SJCRH30 (cell line): ENCODE results near the gene RRP7A. TPM values are rescaled to one million over a fixed set of nuclear protein-coding genes. Genes with fewer than 3 reads are reported as not detected.
"Not testable (repeated sequence)": the region's sequence is repeated elsewhere in the genome, so short reads cannot be mapped to it uniquely, and the experiment has no call there.

Experiments
- DNase-seq, 2 experiments: peaks; one replicate each; pipeline ENCODE4 v3.0.0-alpha.2; 2015 to 2020
- H3K27ac ChIP-seq: fragments of 250-450 bp; sonication (Bioruptor Pico); 2 replicates; pipeline ENCODE4 v1.5.1; 2020; ENCODE audit warnings: mild to moderate bottlenecking, moderate library complexity
- H3K27me3 ChIP-seq: fragments of 250-450 bp; sonication (Bioruptor Pico); 2 replicates; pipeline ENCODE4 v1.5.1; 2020; ENCODE audit warnings: mild to moderate bottlenecking, moderate library complexity
- H3K36me3 ChIP-seq: fragments of 250-450 bp; sonication (Bioruptor Pico); 2 replicates; pipeline ENCODE4 v1.5.1; 2020; ENCODE audit warnings: mild to moderate bottlenecking, moderate library complexity
- H3K4me1 ChIP-seq: fragments of 250-450 bp; sonication (Bioruptor Pico); 2 replicates; pipeline ENCODE4 v1.5.1; 2020; ENCODE audit warnings: mild to moderate bottlenecking, moderate library complexity
- H3K4me3 ChIP-seq: fragments of 250-450 bp; sonication (Bioruptor Pico); 2 replicates; pipeline ENCODE4 v1.5.1; 2020; ENCODE audit warnings: mild to moderate bottlenecking, moderate library complexity
- H3K9me3 ChIP-seq: fragments of 250-450 bp; sonication (Bioruptor Pico); replicated peaks from 2 replicates; pipeline ENCODE4 v1.5.1; 2020; ENCODE audit warnings: mild to moderate bottlenecking, moderate library complexity
- total RNA-seq: library from RNA; depleted of rRNA; stranded (reverse); fragments of >200 nt; shearing (Covaris generic); gene quantifications from 2 replicates; pipeline ENCODE4 v1.2.3, GENCODE V29; 2014

Gene RRP7A
- total RNA-seq, 1 experiment from 2014 or later, result 31.7 TPM

DNA sequence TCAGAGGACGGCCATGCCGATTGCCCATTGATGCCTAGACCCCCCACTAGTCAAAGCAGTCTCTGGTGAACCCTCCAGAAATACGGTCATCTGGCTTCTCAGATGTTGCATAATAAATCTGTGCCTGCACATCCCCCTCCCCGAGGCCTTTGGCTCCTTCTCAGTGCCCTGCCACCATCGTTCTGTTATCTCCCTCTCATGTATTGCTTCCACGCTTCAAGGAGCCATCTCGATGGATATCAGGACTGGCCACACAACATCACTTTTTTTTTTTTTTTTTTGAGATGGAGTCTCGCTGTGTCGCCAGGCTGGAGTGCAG lies 1.6 kb upstream of the RRP7A start:
- Histone ChIP-seq H3K27me3 (no peaks in the 10 kb centered on the region), H3K4me3 (no peak overlapping the region), H3K36me3 (peaks cover 9% of the 10 kb centered on the region; the same call in 1 of the 2 replicates), H3K27ac (peak overlapping the region; percentile 72; the same call in 1 of the 2 replicates), H3K9me3 (no peaks in the 10 kb centered on the region), H3K4me1 (peaks cover 13% of the 10 kb centered on the region; the same call in 1 of the 2 replicates)
- no peak for DNase-seq

DNA sequence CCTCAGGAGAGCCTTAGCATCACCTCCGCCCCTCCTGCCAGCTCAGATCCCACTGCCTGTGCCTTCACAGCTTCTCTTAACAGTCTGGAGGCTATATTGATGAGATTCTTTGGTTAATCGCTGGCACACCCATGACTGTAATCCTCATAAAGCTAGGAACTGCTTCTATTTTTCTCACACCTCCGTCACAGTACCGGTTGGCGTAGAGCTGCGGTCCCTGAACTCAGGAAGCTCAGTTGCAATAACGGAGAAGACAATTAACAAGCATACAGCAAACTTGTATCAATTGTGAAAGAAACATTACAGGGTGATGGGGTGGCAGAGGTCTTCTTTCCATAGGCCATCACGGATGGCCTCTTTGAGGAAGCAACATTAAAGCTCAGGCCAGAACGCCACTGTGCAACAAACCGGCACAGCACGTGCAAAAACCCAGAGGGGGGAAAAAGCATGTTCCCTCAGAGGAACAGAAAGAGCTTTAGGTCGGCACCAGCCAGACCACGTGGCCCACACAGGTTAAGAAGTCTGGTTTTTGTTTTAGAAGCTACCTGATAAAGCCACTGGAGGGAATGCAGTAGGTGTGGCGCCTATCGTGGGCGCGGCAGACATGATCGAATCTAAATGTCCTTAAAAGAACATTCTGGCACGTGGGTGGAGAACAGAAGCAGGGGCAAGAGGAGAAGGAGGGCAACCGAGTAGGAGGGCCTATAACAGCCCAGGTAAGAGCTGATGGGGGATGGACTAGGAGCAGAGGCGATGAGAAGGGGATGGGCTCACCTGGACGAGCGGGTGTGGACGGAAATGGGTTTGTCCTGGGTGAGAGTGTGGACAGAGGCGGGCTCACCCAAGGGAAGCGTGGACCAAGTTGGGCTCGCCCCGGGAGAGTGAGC lies 715 bp downstream of the RRP7A start:
- not testable (repeated sequence) for H3K36me3 ChIP-seq, H3K27me3 ChIP-seq
- peak overlapping the region; percentile 72 for H3K27ac ChIP-seq

DNA sequence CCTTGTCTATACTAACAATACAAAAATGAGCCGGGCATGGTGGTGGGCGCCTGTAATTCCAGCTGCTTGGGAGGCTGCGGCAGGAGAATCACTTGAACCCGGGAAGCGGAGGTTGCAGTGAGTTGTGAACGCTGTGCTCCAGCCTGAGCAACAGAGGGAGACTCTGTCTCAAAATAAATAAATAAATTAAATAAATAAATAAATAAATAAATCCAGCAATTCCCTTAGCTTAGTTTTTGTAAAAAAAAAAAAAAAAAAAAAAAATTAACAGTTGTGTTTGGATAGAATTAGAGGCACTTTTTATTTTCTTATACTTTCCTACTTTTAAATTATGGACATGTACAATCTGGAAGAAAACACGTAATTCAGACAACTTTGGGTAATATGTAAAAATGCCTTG lies 2.5 kb downstream of the RRP7A start:
- H3K4me3 ChIP-seq, DNase-seq, H3K9me3 ChIP-seq, H3K27me3 ChIP-seq, H3K27ac ChIP-seq: not testable (repeated sequence)
- peaks cover 13% of the 10 kb centered on the region; the same call in 1 of the 2 replicates for H3K4me1 ChIP-seq
- peaks cover 13% of the 10 kb centered on the region; the same call in 1 of the 2 replicates for H3K36me3 ChIP-seq

More for the DNA sequence above, 715 bp downstream of the RRP7A start:
- not testable (repeated sequence) for DNase-seq, H3K9me3 ChIP-seq
- peaks cover 13% of the 10 kb centered on the region; the same call in 1 of the 2 replicates for H3K4me1 ChIP-seq
- H3K4me3 ChIP-seq, result peak overlapping the region; percentile 100

DNA sequence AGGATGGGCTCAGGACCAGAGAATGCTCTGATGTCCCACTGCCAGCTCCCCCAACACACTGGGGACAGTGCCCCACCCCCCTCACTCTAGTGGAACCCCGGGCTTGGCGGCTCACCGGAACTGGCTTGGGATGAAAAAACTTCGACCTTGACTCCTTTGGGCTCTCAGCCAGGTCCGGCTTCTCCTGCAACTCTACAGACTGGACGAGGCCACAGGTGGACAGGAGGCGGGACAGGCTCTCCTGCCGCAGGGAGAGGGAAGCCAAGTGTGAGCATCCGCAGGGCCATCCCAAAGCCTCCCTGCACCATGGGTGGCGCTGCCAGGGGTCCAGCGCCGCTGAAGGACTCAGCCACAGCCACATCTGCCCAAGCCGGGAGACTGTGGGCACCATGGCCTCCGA lies 3.7 kb downstream of the RRP7A start:
- H3K4me1 ChIP-seq, result peaks cover 10% of the 10 kb centered on the region; the same call in 1 of the 2 replicates
- no peaks in the 10 kb centered on the region for H3K27me3 ChIP-seq
- DNase-seq, result no peak
- H3K9me3 ChIP-seq, result no peaks in the 10 kb centered on the region
- H3K36me3 ChIP-seq, result peaks cover 19% of the 10 kb centered on the region; the same call in 1 of the 2 replicates
- H3K4me3 ChIP-seq, result no peak overlapping the region
- H3K27ac ChIP-seq, result no peak overlapping the region

DNA sequence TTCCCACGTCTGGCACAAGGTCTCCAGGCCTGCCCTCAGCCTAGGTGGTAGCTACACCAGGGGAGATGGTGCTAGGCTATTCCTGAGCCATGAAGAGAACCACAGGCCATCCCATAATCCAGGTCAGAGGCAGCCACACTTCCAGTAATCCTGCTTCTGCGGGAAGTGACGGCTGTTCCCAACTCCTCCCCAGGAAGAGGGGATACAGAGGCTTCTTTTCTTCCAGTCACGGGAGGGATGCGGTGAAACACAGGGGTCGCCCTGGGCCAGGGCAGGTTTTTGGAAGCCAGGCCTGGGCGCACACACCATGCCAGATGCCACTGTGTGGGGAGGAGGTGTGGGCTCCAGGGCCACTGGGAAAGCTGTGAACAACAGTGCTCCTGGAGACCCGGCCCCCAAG lies 4.3 kb downstream of the RRP7A start:
- not testable (repeated sequence) for H3K4me3 ChIP-seq, DNase-seq

DNA sequence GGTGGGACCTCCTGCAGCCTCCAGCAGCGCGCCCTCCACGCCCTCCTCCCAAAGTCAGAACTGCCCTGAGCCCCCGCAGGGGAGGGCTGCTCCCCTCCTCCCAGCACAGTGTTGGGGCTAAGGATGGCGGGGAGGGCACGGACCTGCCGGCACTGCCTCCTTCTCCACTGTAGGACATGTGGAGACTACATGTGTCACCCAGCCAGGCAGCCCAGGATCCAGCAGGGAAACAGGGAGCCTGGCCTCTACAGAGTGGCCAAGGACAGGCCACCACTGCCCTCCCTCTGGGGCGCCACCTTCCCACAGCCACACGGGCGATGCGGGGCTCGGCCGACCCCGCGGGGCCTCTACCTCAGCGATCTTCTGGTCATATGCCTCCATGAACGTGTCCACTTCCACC lies 5.3 kb downstream of the RRP7A start:
- H3K27me3 ChIP-seq, H3K4me1 ChIP-seq, H3K9me3 ChIP-seq, H3K27ac ChIP-seq, DNase-seq, H3K4me3 ChIP-seq: not testable (repeated sequence)
- H3K36me3 ChIP-seq, result peaks cover 19% of the 10 kb centered on the region; the same call in 1 of the 2 replicates

More for the DNA sequence above, 4.3 kb downstream of the RRP7A start:
- H3K9me3 ChIP-seq, H3K4me1 ChIP-seq, H3K27me3 ChIP-seq, H3K27ac ChIP-seq: not testable (repeated sequence)
- H3K36me3 ChIP-seq, result peaks cover 19% of the 10 kb centered on the region; the same call in 1 of the 2 replicates

DNA sequence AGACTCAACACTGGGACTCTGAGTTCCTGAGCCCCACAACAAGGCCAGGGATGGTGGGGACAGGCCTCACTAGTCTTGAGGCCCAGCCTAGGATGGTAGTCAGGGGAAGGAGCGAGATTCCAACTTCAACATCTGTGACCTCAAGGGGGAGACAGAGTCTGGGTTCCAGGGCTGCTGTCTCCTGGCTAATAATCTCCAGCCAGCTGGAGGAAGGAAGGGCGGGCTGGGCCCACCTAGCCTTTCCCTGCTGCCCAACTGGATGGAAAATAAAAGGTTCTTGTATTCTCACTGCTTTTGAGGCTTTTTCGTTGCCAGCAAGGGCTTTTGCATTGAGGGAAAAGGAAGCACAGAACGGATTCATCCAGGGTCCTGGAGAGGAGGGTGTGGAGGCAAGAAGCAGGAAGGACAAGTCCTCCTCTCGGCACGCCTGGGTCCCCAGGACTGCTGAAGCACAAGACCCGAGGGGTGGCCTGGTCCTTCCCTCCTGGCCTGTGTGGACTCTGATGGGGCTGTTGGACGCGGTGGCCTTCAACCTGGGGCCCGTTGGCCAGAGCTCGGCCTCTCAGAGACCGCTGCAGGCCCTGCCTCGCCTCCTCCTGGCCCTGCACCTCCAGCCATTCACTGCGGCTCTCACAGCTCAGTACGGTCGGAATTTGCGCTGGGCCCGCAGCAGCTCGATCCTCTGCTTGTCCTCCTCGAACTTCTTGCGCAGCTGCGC lies 7.2 kb downstream of the RRP7A start:
- H3K36me3 ChIP-seq, result peaks cover 16% of the 10 kb centered on the region; the same call in 1 of the 2 replicates
- H3K4me1 ChIP-seq, H3K4me3 ChIP-seq, H3K27me3 ChIP-seq, H3K9me3 ChIP-seq, H3K27ac ChIP-seq: not testable (repeated sequence)
- DNase-seq, result peak in 1 of 2 experiments; percentile 44

DNA sequence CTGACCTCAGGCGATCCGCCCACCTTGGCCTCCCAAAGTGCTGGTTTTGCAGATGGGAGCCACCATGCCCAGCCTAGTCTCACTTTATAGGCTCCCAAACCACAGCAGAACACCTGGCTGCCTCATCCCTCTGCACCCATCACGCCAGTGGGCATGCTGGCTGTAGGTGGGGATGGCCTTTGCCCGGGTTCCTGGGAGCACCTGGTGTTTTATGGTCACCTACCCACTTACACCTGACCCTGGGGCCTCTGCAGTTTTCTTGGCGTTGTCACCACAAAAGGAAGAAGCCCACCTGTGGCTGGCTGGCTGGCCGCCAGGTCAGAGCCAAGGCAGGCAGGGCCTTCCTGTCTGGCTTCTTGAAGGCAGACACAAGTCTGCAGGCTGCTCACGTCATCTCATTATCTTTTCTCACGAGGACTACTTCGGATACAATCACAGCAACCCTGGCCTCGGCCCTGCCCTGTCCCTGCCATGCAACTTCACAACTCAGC lies 8.2 kb downstream of the RRP7A start:
- Histone ChIP-seq H3K27ac (no peak overlapping the region), H3K4me3 (no peak overlapping the region), H3K4me1 (no peaks in the 10 kb centered on the region), H3K36me3 (peaks cover 10% of the 10 kb centered on the region; the same call in 1 of the 2 replicates), H3K27me3 (no peaks in the 10 kb centered on the region), H3K9me3 (no peaks in the 10 kb centered on the region)
- DNase-seq, result no peak

DNA sequence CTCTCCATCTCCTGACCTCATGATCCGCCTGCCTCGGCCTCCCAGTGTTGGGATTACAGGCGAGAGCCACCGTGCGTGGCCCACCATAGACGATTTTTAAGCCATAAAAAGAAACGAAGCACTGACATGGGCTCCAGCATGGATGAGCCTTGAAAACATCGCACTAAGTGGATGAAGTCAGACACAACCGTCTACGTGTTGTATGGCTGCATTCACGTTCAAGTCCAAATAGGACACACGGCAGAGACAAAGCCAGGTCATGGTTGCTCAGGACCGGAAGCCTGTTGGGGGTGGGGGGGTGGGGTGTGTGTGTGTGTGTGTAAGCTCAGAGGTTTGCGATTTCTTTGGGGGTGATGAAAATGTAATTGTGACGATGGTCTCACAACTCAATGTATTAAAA lies 10.0 kb downstream of the RRP7A start:
- H3K4me1 ChIP-seq, result no peaks in the 10 kb centered on the region
- no peak overlapping the region for H3K4me3 ChIP-seq
- H3K27me3 ChIP-seq, result no peaks in the 10 kb centered on the region
- no peak for DNase-seq
- H3K9me3 ChIP-seq, result no peaks in the 10 kb centered on the region
- no peak overlapping the region for H3K27ac ChIP-seq
- peaks cover 10% of the 10 kb centered on the region; the same call in 1 of the 2 replicates for H3K36me3 ChIP-seq

DNA sequence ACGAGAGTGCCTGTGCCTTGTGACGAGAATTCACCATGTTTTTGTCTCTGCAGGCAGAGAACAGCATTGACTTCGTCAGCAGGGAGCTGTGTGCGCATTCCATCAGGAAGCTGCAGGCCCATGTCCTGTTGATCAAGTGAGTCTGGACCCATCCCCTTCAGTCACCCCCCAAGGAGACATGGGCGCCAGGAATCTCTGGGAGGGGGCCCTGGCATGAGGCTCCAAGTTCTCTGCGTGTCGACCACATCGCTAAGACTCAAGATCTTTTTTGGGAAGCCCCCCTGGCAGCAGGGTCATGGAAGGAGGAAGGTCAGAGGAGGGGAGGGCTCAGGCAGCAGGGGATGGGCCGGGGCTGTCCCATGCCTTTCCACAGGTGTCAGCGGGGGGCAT lies 10.6 kb downstream of the RRP7A start:
- DNase-seq, H3K27ac ChIP-seq, H3K4me3 ChIP-seq, H3K4me1 ChIP-seq, H3K9me3 ChIP-seq, H3K27me3 ChIP-seq: not testable (repeated sequence)
- peaks cover 10% of the 10 kb centered on the region; the same call in 1 of the 2 replicates for H3K36me3 ChIP-seq

DNA sequence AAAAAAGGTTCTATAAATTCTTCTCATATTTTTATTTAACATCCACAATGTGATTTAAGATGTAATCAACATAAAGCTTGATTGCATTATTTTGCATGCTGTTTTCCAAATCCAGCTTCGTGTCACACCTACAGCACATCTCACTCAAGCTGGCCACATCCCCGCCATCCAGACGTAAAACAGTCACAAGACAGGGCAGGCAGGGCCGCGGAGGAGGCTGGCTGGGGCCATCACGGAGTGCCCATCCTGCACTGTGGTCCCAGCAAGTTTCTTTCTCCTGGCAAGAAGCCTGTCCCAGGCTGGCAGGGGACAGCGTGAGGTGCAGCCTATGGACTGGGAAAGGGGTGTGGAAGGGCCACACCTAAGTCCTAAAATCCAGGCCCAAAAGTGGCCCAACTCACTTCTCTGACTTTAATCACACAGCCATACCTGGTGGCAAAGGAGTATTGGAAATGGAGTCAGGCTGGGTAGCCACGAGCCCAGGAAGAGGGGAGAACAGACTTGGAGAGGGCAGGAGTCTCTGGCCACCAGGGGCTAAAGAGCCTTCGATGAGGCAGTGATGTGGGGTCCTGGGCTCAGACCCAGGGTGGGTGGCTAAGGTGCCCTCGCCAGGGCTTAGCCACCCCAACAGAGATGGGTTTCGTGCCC lies 11.1 kb downstream of the RRP7A start:
- not testable (repeated sequence) for H3K27ac ChIP-seq, H3K27me3 ChIP-seq, DNase-seq, H3K4me1 ChIP-seq, H3K4me3 ChIP-seq, H3K9me3 ChIP-seq
- peaks cover 10% of the 10 kb centered on the region; the same call in 1 of the 2 replicates for H3K36me3 ChIP-seq

DNA sequence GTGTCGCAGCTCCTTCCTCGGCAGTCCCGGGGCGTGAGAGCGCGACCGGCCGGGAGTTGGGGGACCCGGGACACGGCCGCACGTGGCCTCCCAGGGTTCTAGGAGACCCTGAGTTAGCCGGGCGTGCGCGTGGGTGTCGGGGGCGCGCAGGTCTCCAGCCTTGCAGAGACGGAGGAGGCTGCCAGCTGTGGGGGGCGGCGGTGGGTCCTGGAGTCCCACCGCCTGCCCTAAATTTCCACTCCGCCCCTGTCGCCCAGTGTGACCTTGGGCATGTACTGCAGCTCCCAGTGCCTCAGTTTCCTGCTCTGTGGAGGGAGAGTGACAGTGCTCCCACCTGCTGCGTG lies 18.8 kb downstream of the RRP7A start:
- no peak overlapping the region for H3K4me3 ChIP-seq
- no peak overlapping the region for H3K27ac ChIP-seq
- no peaks in the 10 kb centered on the region for H3K36me3 ChIP-seq
- no peaks in the 10 kb centered on the region for H3K9me3 ChIP-seq
- no peak for DNase-seq
- no peaks in the 10 kb centered on the region for H3K27me3 ChIP-seq
- H3K4me1 ChIP-seq, result peaks cover 3% of the 10 kb centered on the region; the same call in 1 of the 2 replicates

DNA sequence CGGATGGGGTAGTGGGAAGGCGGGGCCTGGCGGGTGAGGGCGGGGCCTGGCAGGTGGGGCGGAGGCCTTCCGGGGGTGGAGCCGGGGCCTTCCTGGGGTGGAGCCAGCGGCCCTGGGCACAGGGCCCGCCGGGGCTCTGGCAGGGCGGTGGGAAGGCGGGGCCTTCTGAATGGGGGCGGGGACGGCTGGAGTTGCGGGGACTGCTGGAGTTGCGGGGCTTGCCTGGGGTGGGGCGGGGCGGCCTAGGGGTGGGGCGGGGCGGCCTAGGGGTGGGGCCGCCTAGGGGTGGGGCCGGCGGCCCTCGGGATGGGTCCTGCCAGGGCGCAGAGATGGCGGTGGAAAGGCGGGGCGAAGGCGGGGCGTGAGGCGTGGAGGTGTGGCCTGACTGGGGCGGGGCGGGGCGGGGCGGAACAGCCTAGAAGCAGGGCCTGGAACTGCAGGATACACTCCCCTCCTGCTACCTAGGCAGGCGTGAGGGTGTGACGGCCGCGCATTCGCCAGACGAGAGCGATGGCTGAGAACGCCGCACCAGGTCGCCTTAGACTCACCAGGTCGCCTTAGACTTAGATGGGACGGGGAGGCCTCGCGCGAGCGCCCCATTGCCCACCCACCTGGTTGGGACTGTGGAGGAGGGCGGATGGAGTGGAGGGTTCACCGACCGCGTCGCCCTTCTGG lies 19.3 kb downstream of the RRP7A start:
- H3K9me3 ChIP-seq, result no peaks in the 10 kb centered on the region
- no peak for DNase-seq
- H3K27me3 ChIP-seq, result no peaks in the 10 kb centered on the region
- peaks cover 6% of the 10 kb centered on the region; the same call in 1 of the 2 replicates for H3K4me1 ChIP-seq
- H3K27ac ChIP-seq, result no peak overlapping the region
- no peak overlapping the region for H3K4me3 ChIP-seq
- H3K36me3 ChIP-seq, result no peaks in the 10 kb centered on the region

DNA sequence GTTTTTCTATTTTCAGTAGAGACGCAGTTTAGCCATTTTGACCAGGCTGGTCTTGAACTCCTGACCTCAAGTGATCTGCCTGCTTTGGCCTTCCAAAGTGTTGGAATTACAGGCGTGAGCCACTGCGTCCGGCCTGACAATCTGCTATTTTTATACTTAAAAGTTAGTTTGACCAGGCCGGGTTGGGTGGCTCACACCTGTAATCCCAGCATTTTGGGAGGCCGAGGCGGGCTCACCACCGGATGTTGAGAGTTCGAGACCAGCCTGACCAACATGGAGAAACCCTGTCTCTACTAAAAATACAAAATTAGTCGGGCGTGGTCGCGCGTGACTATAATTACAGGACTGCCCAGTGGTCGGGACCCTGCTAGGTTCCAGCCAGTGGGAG lies 19.8 kb downstream of the RRP7A start:
- H3K27ac ChIP-seq, H3K9me3 ChIP-seq, H3K4me1 ChIP-seq, DNase-seq, H3K27me3 ChIP-seq, H3K36me3 ChIP-seq, H3K4me3 ChIP-seq: not testable (repeated sequence)
